Measurements from ENCODE around the gene ACAD11.

Gene ACAD11

GRCh38 chr3:132570016-132570415 lies 89.6 kb downstream of the ACAD11 start:
- H3K4me3 ChIP-seq (ENCODE audit: insufficient read length, low read depth) = no peak overlapping the region
- no peaks in the 10 kb centered on the region for H3K4me1 ChIP-seq (ENCODE audit: insufficient read depth, insufficient read length)
- DNase-seq (ENCODE audit: low read depth, low spot score) = no peak
- no peaks in the 10 kb centered on the region for H3K9me3 ChIP-seq (ENCODE audit: insufficient read depth, low read length)
- H3K27me3 ChIP-seq (ENCODE audit: insufficient read depth, insufficient read length) = no peaks in the 10 kb centered on the region
- no peak overlapping the region for H3K9ac ChIP-seq (ENCODE audit: insufficient read length, low read depth)
- TF ChIP-seq SUZ12 (IDR thresholded peaks at IDR 0.05; ENCODE audit: extremely low read depth, insufficient read depth, insufficient read length) (no peak), ZNF274 (IDR thresholded peaks at IDR 0.05; ENCODE audit: low read depth, low read length) (no peak), YY1 (IDR thresholded peaks at IDR 0.05; ENCODE audit: insufficient read depth, insufficient read length) (no peak)
- no peaks in the 10 kb centered on the region for H3K36me3 ChIP-seq (ENCODE audit: insufficient read depth, insufficient read length, low read length)

GRCh38 chr3:132569580-132569979 lies 90.0 kb downstream of the ACAD11 start:
- no peaks in the 10 kb centered on the region for H3K36me3 ChIP-seq (ENCODE audit: insufficient read depth, insufficient read length, low read length)
- DNase-seq (ENCODE audit: low read depth, low spot score) = no peak
- H3K9me3 ChIP-seq (ENCODE audit: insufficient read depth, low read length) = no peaks in the 10 kb centered on the region
- no peak overlapping the region for H3K4me3 ChIP-seq (ENCODE audit: insufficient read length, low read depth)
- no peaks in the 10 kb centered on the region for H3K27me3 ChIP-seq (ENCODE audit: insufficient read depth, insufficient read length)
- TF ChIP-seq YY1 (IDR thresholded peaks at IDR 0.05; ENCODE audit: insufficient read depth, insufficient read length) (no peak), ZNF274 (IDR thresholded peaks at IDR 0.05; ENCODE audit: low read depth, low read length) (no peak), SUZ12 (IDR thresholded peaks at IDR 0.05; ENCODE audit: extremely low read depth, insufficient read depth, insufficient read length) (no peak)
- H3K9ac ChIP-seq (ENCODE audit: insufficient read length, low read depth) = no peak overlapping the region
- no peaks in the 10 kb centered on the region for H3K4me1 ChIP-seq (ENCODE audit: insufficient read depth, insufficient read length)

- H3K36me3 ChIP-seq (ENCODE audit: insufficient read depth, insufficient read length, low read length) = no peaks in the 10 kb centered on the region
- no peak overlapping the region for H3K4me3 ChIP-seq (ENCODE audit: insufficient read length, low read depth)
- no peaks in the 10 kb centered on the region for H3K27me3 ChIP-seq (ENCODE audit: insufficient read depth, insufficient read length)
- H3K4me1 ChIP-seq (ENCODE audit: insufficient read depth, insufficient read length) = no peaks in the 10 kb centered on the region
- no peak overlapping the region for H3K9ac ChIP-seq (ENCODE audit: insufficient read length, low read depth)
- no peak for TF ChIP-seq SUZ12 (IDR thresholded peaks at IDR 0.05; ENCODE audit: extremely low read depth, insufficient read depth, insufficient read length)
- TF ChIP-seq YY1 (IDR thresholded peaks at IDR 0.05; ENCODE audit: insufficient read depth, insufficient read length) = no peak
- no peak for TF ChIP-seq ZNF274 (IDR thresholded peaks at IDR 0.05; ENCODE audit: low read depth, low read length)
- DNase-seq (ENCODE audit: low read depth, low spot score) = no peak
- no peaks in the 10 kb centered on the region for H3K9me3 ChIP-seq (ENCODE audit: insufficient read depth, low read length)
These were observed 90.5 kb downstream of the ACAD11 start for GRCh38 chr3:132569153-132569552.

- TF ChIP-seq SUZ12 (IDR thresholded peaks at IDR 0.05; ENCODE audit: extremely low read depth, insufficient read depth, insufficient read length) = no peak
- no peak for TF ChIP-seq ZNF274 (IDR thresholded peaks at IDR 0.05; ENCODE audit: low read depth, low read length)
- no peak for TF ChIP-seq YY1 (IDR thresholded peaks at IDR 0.05; ENCODE audit: insufficient read depth, insufficient read length)
These were observed 91.2 kb downstream of the ACAD11 start for GRCh38 chr3:132568422-132568821.

GRCh38 chr3:132564070-132564465 lies 95.5 kb downstream of the ACAD11 start:
- DNase-seq (ENCODE audit: low read depth, low spot score) = no peak
- Histone ChIP-seq H3K9me3 (ENCODE audit: insufficient read depth, low read length) (no peaks in the 10 kb centered on the region), H3K27me3 (ENCODE audit: insufficient read depth, insufficient read length) (no peaks in the 10 kb centered on the region), H3K36me3 (ENCODE audit: insufficient read depth, insufficient read length, low read length) (peaks cover 3% of the 10 kb centered on the region), H3K4me3 (ENCODE audit: insufficient read length, low read depth) (no peak overlapping the region), H3K4me1 (ENCODE audit: insufficient read depth, insufficient read length) (no peaks in the 10 kb centered on the region), H3K9ac (ENCODE audit: insufficient read length, low read depth) (no peak overlapping the region)
- TF ChIP-seq ZNF274 (IDR thresholded peaks at IDR 0.05; ENCODE audit: low read depth, low read length) (no peak), YY1 (IDR thresholded peaks at IDR 0.05; ENCODE audit: insufficient read depth, insufficient read length) (no peak), SUZ12 (IDR thresholded peaks at IDR 0.05; ENCODE audit: extremely low read depth, insufficient read depth, insufficient read length) (no peak)

More at GRCh38 chr3:132568422-132568821, 91.2 kb downstream of the ACAD11 start:
- no peak for DNase-seq (ENCODE audit: low read depth, low spot score)
- H3K4me1 ChIP-seq (ENCODE audit: insufficient read depth, insufficient read length) = no peaks in the 10 kb centered on the region
- H3K27me3 ChIP-seq (ENCODE audit: insufficient read depth, insufficient read length) = no peaks in the 10 kb centered on the region
- no peak overlapping the region for H3K4me3 ChIP-seq (ENCODE audit: insufficient read length, low read depth)
- H3K9ac ChIP-seq (ENCODE audit: insufficient read length, low read depth) = no peak overlapping the region
- no peaks in the 10 kb centered on the region for H3K36me3 ChIP-seq (ENCODE audit: insufficient read depth, insufficient read length, low read length)
- no peaks in the 10 kb centered on the region for H3K9me3 ChIP-seq (ENCODE audit: insufficient read depth, low read length)

- Histone ChIP-seq H3K9ac (ENCODE audit: insufficient read length, low read depth) (no peak overlapping the region), H3K4me3 (ENCODE audit: insufficient read length, low read depth) (no peak overlapping the region), H3K9me3 (ENCODE audit: insufficient read depth, low read length) (no peaks in the 10 kb centered on the region), H3K27me3 (ENCODE audit: insufficient read depth, insufficient read length) (no peaks in the 10 kb centered on the region), H3K36me3 (ENCODE audit: insufficient read depth, insufficient read length, low read length) (peaks cover 3% of the 10 kb centered on the region), H3K4me1 (ENCODE audit: insufficient read depth, insufficient read length) (no peaks in the 10 kb centered on the region)
- TF ChIP-seq YY1 (IDR thresholded peaks at IDR 0.05; ENCODE audit: insufficient read depth, insufficient read length) (no peak), ZNF274 (IDR thresholded peaks at IDR 0.05; ENCODE audit: low read depth, low read length) (no peak), SUZ12 (IDR thresholded peaks at IDR 0.05; ENCODE audit: extremely low read depth, insufficient read depth, insufficient read length) (no peak)
- DNase-seq (ENCODE audit: low read depth, low spot score) = no peak
These were observed 96.1 kb downstream of the ACAD11 start for GRCh38 chr3:132563420-132564069.

- Histone ChIP-seq H3K36me3 (ENCODE audit: insufficient read depth, insufficient read length, low read length) (peaks cover 3% of the 10 kb centered on the region), H3K9me3 (ENCODE audit: insufficient read depth, low read length) (no peaks in the 10 kb centered on the region), H3K4me3 (ENCODE audit: insufficient read length, low read depth) (no peak overlapping the region), H3K9ac (ENCODE audit: insufficient read length, low read depth) (no peak overlapping the region), H3K27me3 (ENCODE audit: insufficient read depth, insufficient read length) (no peaks in the 10 kb centered on the region), H3K4me1 (ENCODE audit: insufficient read depth, insufficient read length) (no peaks in the 10 kb centered on the region)
- TF ChIP-seq YY1 (IDR thresholded peaks at IDR 0.05; ENCODE audit: insufficient read depth, insufficient read length) (no peak), SUZ12 (IDR thresholded peaks at IDR 0.05; ENCODE audit: extremely low read depth, insufficient read depth, insufficient read length) (no peak), ZNF274 (IDR thresholded peaks at IDR 0.05; ENCODE audit: low read depth, low read length) (no peak)
- no peak for DNase-seq (ENCODE audit: low read depth, low spot score)
These were observed 98.6 kb downstream of the ACAD11 start for GRCh38 chr3:132561003-132561402.

All from NT2/D1 (cell line).